ENCODE measurements around the gene NTPCR. TPM values are rescaled to one million over a fixed set of nuclear protein-coding genes. Genes with fewer than 3 reads are reported as not detected.

NTPCR gene
- total and polyA plus RNA-seq, 2 donors from 2014 or later: 40.2 to 95.7 TPM

GRCh38 chr1:232983375-232983774, 33.0 kb downstream of the NTPCR start:
- FAIRE-seq: no peak
- intact Hi-C loops (cut with DNase I): no loop called here

GRCh38 chr1:232983817-232984567, 33.6 kb downstream of the NTPCR start:
- intact Hi-C loops (cut with DNase I): no loop called here
- TF ChIP-seq CTCF (IDR thresholded peaks at IDR 0.05; ENCODE audit: borderline replicate concordance, extremely low read depth, insufficient read depth): no peak
- Histone ChIP-seq H3K9ac (ENCODE audit: low read length in 3 of 3) (no peak overlapping the region), H3K4me3 (ENCODE audit: low read length in 3 of 3) (no peak overlapping the region), H3K4me1 (ENCODE audit: control insufficient read depth in 2 of 3, insufficient read depth in 2 of 3, low read depth in 1 of 3, low read length in 3 of 3) (no peaks in the 10 kb centered on the region), H3K36me3 (ENCODE audit: control insufficient read depth in 2 of 3, insufficient read depth in 3 of 3, low read length in 3 of 3) (no peaks in the 10 kb centered on the region), H3K9me3 (ENCODE audit: control insufficient read depth in 2 of 3, insufficient read depth in 1 of 3, low read length in 3 of 3) (no peaks in the 10 kb centered on the region), H3K27ac (ENCODE audit: low read depth in 2 of 2, low read length in 2 of 2) (no peak overlapping the region), H3K27me3 (ENCODE audit: control insufficient read depth, insufficient read depth, low read length) (no peaks in the 10 kb centered on the region)
- FAIRE-seq (no peak), DNase-seq (no peak)

More at GRCh38 chr1:232983375-232983774, 33.0 kb downstream of the NTPCR start:
- Histone ChIP-seq H3K9ac (ENCODE audit: low read length in 3 of 3) (no peak overlapping the region), H3K36me3 (ENCODE audit: control insufficient read depth in 2 of 3, insufficient read depth in 3 of 3, low read length in 3 of 3) (no peaks in the 10 kb centered on the region), H3K27ac (ENCODE audit: low read depth in 2 of 2, low read length in 2 of 2) (no peak overlapping the region), H3K4me1 (ENCODE audit: control insufficient read depth in 2 of 3, insufficient read depth in 2 of 3, low read depth in 1 of 3, low read length in 3 of 3) (no peaks in the 10 kb centered on the region), H3K4me3 (ENCODE audit: low read length in 3 of 3) (no peak overlapping the region), H3K9me3 (ENCODE audit: control insufficient read depth in 2 of 3, insufficient read depth in 1 of 3, low read length in 3 of 3) (no peaks in the 10 kb centered on the region), H3K27me3 (ENCODE audit: control insufficient read depth, insufficient read depth, low read length) (no peaks in the 10 kb centered on the region)
- no peak for DNase-seq
- no peak for TF ChIP-seq CTCF (IDR thresholded peaks at IDR 0.05; ENCODE audit: borderline replicate concordance, extremely low read depth, insufficient read depth)

- H3K27ac ChIP-seq (ENCODE audit: low read depth in 2 of 2, low read length in 2 of 2): no peak overlapping the region
- intact Hi-C loops (cut with DNase I): no loop called here
- DNase-seq (no peak), FAIRE-seq (no peak)
- no peak overlapping the region for H3K4me3 ChIP-seq (ENCODE audit: low read length in 3 of 3)
- no peak overlapping the region for H3K9ac ChIP-seq (ENCODE audit: low read length in 3 of 3)
- no peaks in the 10 kb centered on the region for H3K9me3 ChIP-seq (ENCODE audit: control insufficient read depth in 2 of 3, insufficient read depth in 1 of 3, low read length in 3 of 3)
- no peaks in the 10 kb centered on the region for H3K36me3 ChIP-seq (ENCODE audit: control insufficient read depth in 2 of 3, insufficient read depth in 3 of 3, low read length in 3 of 3)
- H3K27me3 ChIP-seq (ENCODE audit: control insufficient read depth, insufficient read depth, low read length): no peaks in the 10 kb centered on the region
- H3K4me1 ChIP-seq (ENCODE audit: control insufficient read depth in 2 of 3, insufficient read depth in 2 of 3, low read depth in 1 of 3, low read length in 3 of 3): no peaks in the 10 kb centered on the region
- TF ChIP-seq CTCF (IDR thresholded peaks at IDR 0.05; ENCODE audit: borderline replicate concordance, extremely low read depth, insufficient read depth): no peak
These were observed 34.4 kb downstream of the NTPCR start for GRCh38 chr1:232984577-232985425.
